Fibroblast of lung (primary cell): Measurements from ENCODE around the gene ADAD2. TPM values are rescaled to one million over a fixed set of nuclear protein-coding genes. Genes with fewer than 3 reads are reported as not detected.
A peak's percentile ranks its signal among the peaks of the same experiment; 100 is the strongest.

Experiments
- DNase-seq, 2 donors: peaks; one replicate each; pipeline versions ENCODE4 v3.0.0 to v3.0.0-alpha.2; 2010; ENCODE audit warnings: low read depth in 2 of 2
- H2AFZ ChIP-seq: 2 replicates; pipeline ENCODE4 v1.5.1; 2012; ENCODE audit warnings: low read length, control low read depth, inconsistent platforms
- H3K27ac ChIP-seq: 2 replicates; pipeline ENCODE4 v1.5.1; 2011; ENCODE audit warnings: low read length, control low read depth; ENCODE audit not compliant: insufficient read depth
- H3K27me3 ChIP-seq: 2 replicates; pipeline ENCODE4 v1.5.1; 2011; ENCODE audit warnings: mild to moderate bottlenecking, low read length; ENCODE audit not compliant: control insufficient read depth, insufficient read depth
- H3K36me3 ChIP-seq: 2 replicates; pipeline ENCODE4 v1.5.1; 2011; ENCODE audit warnings: low read length; ENCODE audit not compliant: control insufficient read depth, insufficient read depth
- H3K4me1 ChIP-seq: 2 replicates; pipeline ENCODE4 v1.5.1; 2011; ENCODE audit warnings: low read length; ENCODE audit not compliant: control insufficient read depth, insufficient read depth; ENCODE audit errors: extremely low read depth
- H3K4me2 ChIP-seq: 2 replicates; pipeline ENCODE4 v1.5.1; 2011; ENCODE audit warnings: low read length, control low read depth; ENCODE audit not compliant: insufficient read depth; ENCODE audit errors: extremely low read depth
- H3K4me3 ChIP-seq, 4 experiments: fragments of 200-600 bp in 1 of 4; sonication (generic) in 1 of 4; replicated peaks in 1 of 4; 2 replicates each; pipeline ENCODE4 v1.5.1; 2011 to 2016; ENCODE audit warnings: low read length in 4 of 4, low read depth in 3 of 4, mild to moderate bottlenecking in 3 of 4, control low read depth in 2 of 4, inconsistent platforms in 1 of 4, mixed read lengths in 1 of 4; ENCODE audit not compliant: insufficient read depth in 1 of 4; ENCODE audit errors: control extremely low read depth in 1 of 4
- H3K79me2 ChIP-seq: 2 replicates; pipeline ENCODE4 v1.5.1; 2012; ENCODE audit warnings: mild to moderate bottlenecking, low read length, inconsistent platforms; ENCODE audit not compliant: control insufficient read depth, insufficient read depth
- H3K9ac ChIP-seq: 2 replicates; pipeline ENCODE4 v1.5.1; 2011; ENCODE audit warnings: mild to moderate bottlenecking, low read length, control low read depth; ENCODE audit not compliant: insufficient read depth
- H3K9me3 ChIP-seq: 2 replicates; pipeline ENCODE4 v1.5.1; 2012; ENCODE audit warnings: low read depth, low read length; ENCODE audit not compliant: control insufficient read depth, insufficient read depth
- H4K20me1 ChIP-seq: 2 replicates; pipeline ENCODE4 v1.5.1; 2011; ENCODE audit warnings: low read length; ENCODE audit not compliant: control insufficient read depth, insufficient read depth; ENCODE audit errors: extremely low read depth
- EZH2 ChIP-seq: IDR thresholded peaks from 2 replicates; pipeline ENCODE4 v1.5.1; 2012; ENCODE audit warnings: low read length, control low read depth, mild to moderate bottlenecking; ENCODE audit errors: missing control alignments
- polyA plus RNA-seq, 2 donors: library from polyadenylated mRNA; depleted of rRNA in 1 of 2; stranded (reverse) in 1 of 2; unstranded in 1 of 2; fragments of >200 nt; gene quantifications; 2 replicates each; pipeline ENCODE4 v1.2.1, GENCODE V29; 2011 to 2012; ENCODE audit warnings: missing spikeins in 1 of 2
- total RNA-seq: library from RNA; depleted of rRNA; stranded (reverse); fragments of >200 nt; gene quantifications from 2 replicates; pipeline ENCODE4 v1.2.1, GENCODE V29; 2014
- TF ChIP-seq, protein P1 (sequence below), 2 donors: IDR thresholded peaks in 1 of 2; conservative IDR thresholded peaks in 1 of 2; 1 replicate in 1 of 2; 2 replicates in 1 of 2; pipeline ENCODE4 v1.5.1; 2011 to 2012; ENCODE audit warnings: low read length in 2 of 2, control low read depth in 1 of 2, inconsistent platforms in 1 of 2, low read depth in 1 of 2, mild to moderate bottlenecking in 1 of 2

The ADAD2 gene
- total and polyA plus RNA-seq, 2 donors (not counting 1 experiment from before 2014, with no cell fraction given): not detected

DNA sequence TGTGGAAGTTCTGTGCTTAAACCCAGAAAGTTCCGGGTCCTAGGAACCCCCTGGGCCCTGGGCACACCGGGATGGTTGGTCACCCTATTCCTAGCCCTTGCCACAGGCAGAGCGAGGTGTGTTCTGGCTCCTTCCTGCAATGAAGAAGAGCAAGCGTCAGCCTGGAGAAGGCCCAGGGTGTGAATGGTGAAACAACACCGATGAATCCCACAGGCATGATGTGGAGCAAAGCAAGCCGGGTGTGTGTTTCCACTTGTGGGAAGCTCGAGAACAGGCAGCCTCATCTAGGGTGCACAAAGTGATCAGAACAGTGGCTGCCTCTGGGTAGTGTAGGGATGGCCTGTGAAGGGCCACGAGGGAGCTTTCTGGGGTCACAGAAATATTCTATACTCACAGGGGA, 35.1 kb downstream of the ADAD2 start:
- H3K4me1 ChIP-seq: peaks cover 10% of the 10 kb centered on the region
- no peak overlapping the region for H3K4me2 ChIP-seq
- TF ChIP-seq EZH2: no peak
- TF ChIP-seq, protein P1, sequence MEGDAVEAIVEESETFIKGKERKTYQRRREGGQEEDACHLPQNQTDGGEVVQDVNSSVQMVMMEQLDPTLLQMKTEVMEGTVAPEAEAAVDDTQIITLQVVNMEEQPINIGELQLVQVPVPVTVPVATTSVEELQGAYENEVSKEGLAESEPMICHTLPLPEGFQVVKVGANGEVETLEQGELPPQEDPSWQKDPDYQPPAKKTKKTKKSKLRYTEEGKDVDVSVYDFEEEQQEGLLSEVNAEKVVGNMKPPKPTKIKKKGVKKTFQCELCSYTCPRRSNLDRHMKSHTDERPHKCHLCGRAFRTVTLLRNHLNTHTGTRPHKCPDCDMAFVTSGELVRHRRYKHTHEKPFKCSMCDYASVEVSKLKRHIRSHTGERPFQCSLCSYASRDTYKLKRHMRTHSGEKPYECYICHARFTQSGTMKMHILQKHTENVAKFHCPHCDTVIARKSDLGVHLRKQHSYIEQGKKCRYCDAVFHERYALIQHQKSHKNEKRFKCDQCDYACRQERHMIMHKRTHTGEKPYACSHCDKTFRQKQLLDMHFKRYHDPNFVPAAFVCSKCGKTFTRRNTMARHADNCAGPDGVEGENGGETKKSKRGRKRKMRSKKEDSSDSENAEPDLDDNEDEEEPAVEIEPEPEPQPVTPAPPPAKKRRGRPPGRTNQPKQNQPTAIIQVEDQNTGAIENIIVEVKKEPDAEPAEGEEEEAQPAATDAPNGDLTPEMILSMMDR (conservative IDR thresholded peaks at IDR 0.05 in 1 of 2, IDR thresholded peaks at IDR 0.05 in 1 of 2; ENCODE audit: low read depth in 1 of 2, low read length in 2 of 2): no peak
- DNase-seq: no peak
- H3K9ac ChIP-seq: no peak overlapping the region
- H2AFZ ChIP-seq: no peak overlapping the region
- H3K4me3 ChIP-seq: no peak overlapping the region
- H4K20me1 ChIP-seq: no peaks in the 10 kb centered on the region
- no peak overlapping the region for H3K27ac ChIP-seq
- no peaks in the 10 kb centered on the region for H3K79me2 ChIP-seq
- no peaks in the 10 kb centered on the region for H3K9me3 ChIP-seq
- H3K36me3 ChIP-seq: no peaks in the 10 kb centered on the region
- no peaks in the 10 kb centered on the region for H3K27me3 ChIP-seq

DNA sequence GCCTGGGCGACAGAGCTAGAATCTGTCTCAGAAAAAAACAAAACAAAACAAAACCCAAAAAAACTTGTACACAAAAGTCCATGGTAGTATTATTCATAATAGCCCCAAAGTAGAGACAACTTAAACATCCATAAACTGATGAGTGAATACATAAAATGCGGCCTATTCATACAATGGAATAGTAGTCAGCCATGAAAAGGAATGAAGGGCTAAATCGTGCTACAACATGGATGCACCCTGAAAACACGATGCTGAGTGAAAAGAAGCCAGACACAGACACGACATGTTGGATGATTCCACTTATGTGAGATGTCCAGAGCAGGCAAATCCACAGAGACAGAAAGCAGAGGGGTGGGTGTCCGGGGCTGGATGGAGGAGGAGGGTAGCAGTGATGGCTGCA, 36.6 kb downstream of the ADAD2 start:
- no peak for DNase-seq
- H3K27ac ChIP-seq: no peak overlapping the region
- no peak overlapping the region for H3K4me2 ChIP-seq

DNA sequence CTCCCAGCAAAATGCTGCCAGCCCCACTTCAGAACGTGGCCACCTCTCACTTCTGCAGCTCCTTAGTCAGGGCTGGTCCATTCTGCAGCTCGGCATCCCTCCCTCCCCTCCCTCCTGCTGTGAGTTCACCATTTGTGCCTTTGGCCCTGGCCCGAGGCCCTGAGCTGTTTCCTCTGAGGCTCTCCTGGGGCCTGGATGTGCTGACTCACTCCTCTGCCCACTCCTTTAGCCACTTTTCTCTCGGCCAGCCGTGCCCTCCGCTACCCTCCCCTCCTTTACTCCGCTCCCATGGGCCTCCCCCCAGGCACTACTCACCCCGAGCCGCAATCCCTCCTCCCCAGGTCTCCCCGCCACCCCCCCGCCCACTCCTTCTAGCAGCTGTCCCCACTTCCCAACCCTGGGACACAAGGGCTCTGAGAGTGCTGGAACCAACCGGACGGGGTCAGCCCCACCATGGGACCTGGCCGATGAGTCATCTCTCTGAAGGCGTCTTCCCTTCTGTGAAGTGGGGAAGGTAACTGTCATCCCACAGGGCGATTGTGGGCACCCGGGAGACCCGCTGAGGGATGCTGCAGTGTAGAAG, 37.4 kb downstream of the ADAD2 start:
- H3K4me2 ChIP-seq: peak overlapping the region; percentile 23

More for the DNA sequence above, 36.6 kb downstream of the ADAD2 start:
- Histone ChIP-seq H3K4me1 (peaks cover 10% of the 10 kb centered on the region), H2AFZ (no peak overlapping the region), H3K27me3 (peaks cover 2% of the 10 kb centered on the region), H4K20me1 (no peaks in the 10 kb centered on the region), H3K4me3 (no peak overlapping the region), H3K9ac (no peak overlapping the region), H3K36me3 (no peaks in the 10 kb centered on the region), H3K9me3 (no peaks in the 10 kb centered on the region), H3K79me2 (no peaks in the 10 kb centered on the region)
- TF ChIP-seq, protein P1 (conservative IDR thresholded peaks at IDR 0.05 in 1 of 2, IDR thresholded peaks at IDR 0.05 in 1 of 2; ENCODE audit: low read depth in 1 of 2, low read length in 2 of 2): no peak
- TF ChIP-seq EZH2: no peak

More for the DNA sequence above, 37.4 kb downstream of the ADAD2 start:
- no peaks in the 10 kb centered on the region for H3K79me2 ChIP-seq
- H3K27ac ChIP-seq: peak overlapping the region; percentile 10
- no peaks in the 10 kb centered on the region for H3K9me3 ChIP-seq
- peaks cover 10% of the 10 kb centered on the region for H3K4me1 ChIP-seq
- no peak overlapping the region for H3K4me3 ChIP-seq
- H3K36me3 ChIP-seq: no peaks in the 10 kb centered on the region
- peak; percentile 85 to 89 for DNase-seq
- H3K27me3 ChIP-seq: peaks cover 2% of the 10 kb centered on the region
- no peak for TF ChIP-seq EZH2
- TF ChIP-seq, protein P1 (conservative IDR thresholded peaks at IDR 0.05 in 1 of 2, IDR thresholded peaks at IDR 0.05 in 1 of 2; ENCODE audit: low read depth in 1 of 2, low read length in 2 of 2): no peak
- H3K9ac ChIP-seq: no peak overlapping the region
- no peaks in the 10 kb centered on the region for H4K20me1 ChIP-seq
- no peak overlapping the region for H2AFZ ChIP-seq
